A549 treated with dexamethasone at 1 μM for 4 hours (cell line): ENCODE results near the gene ZNF69. TPM values are rescaled to one million over a fixed set of nuclear protein-coding genes. Genes with fewer than 3 reads are reported as not detected.

Experiments used
- total RNA-seq: library from RNA; stranded (reverse); fragments of 200-300 nt; extraction: Qiagen RNA extraction; gene quantifications from 5 replicates; pipeline ENCODE4 v1.2.3, GENCODE V29; 2022

ZNF69 gene
- total RNA-seq: not detected in 5 replicates

DNA sequence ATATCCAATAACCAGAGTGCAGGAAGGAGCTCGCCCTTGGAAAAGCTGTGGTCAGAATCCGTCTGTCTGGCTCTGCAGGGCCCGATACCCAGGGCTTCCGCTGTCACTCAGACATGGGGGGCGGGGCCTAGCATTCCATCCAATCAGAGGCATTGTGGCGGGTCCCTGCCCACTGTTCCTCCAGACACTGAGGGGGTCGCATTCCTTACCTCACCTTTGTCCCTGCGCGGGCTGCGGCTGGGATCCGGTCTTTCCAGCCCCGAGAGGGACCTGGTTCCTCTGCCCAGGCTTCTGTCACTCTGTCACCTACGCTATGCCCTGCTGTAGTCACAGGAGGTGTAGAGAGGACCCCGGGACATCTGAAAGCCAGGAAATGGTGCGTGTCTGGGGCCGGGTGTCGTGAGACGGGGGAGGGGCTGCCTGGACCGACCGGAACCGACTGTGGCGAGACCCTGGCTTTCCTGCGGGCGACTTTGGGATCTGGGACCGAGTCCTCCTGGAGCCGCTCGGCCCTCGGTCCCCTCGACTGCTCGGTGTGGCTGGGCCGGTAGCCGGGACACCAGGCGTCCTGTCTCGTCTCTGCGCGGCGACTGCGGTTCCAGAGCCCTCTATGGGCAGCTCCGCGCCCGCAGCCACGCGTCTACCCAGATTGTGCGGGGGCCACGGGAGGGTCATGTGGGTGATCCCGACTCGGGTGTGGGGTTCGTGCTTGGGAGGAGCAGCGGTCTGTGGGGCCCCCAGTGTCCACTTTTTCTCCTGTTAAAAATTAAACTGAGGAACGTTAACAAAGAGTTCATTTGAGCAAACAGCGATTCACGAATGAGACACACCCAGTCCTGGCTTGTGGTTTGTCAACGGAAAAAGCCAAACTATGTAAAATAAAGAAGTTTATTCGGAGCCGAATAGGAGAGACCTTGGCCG lies at the start of gene ZNF69:
ZNF69 (plus strand) TSS at position 172 of the 921 bp plus-strand sequence; CDS start at position 314, 142 bp downstream.

DNA sequence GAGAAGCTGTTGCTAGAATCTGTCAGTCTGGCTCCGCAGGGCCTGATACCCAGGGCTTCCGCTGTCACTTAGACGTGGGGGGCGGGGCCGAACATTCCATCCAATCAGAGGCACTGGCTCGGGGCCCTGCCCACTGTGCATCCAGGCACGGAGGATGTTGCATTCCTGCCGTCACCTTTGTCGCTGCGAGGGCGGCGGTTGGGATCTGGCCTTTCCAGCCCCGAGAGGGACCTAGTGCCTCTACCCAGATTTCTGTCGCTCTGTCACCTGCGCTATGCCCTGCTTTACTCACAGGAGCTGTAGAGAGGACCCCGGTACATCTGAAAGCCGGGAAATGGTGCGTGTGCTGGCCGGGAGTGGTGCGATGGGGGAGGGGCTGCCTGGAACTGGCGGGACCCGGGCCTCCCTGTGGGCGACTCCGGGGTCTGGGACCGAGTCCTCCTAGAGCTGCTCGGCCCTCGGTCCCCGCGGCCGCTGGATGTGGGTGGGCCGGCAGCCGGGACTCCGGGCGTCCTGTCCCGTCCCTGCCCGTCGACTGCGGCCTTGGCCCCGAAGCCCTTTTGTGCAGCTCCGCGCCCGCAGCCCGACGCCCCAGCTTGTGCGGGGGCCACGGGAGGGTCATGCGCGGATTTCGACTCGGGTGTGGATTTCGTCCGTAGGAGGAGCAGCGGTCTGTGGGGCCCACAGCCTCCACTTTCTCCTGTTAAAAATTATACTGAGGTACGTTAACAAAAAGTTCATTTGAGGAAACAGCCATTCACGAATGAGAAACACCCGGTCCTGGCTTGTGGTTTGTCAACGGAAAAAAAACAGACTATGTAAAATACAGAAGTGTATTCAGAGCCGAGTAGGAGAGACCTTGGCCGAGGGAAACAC lies 38.8 kb upstream of the ZNF69 start, which contains the start of gene ZNF439:
ZNF439 (plus strand) TSS at position 133 of the 876 bp plus-strand sequence; CDS start at position 275, 142 bp downstream.

DNA sequence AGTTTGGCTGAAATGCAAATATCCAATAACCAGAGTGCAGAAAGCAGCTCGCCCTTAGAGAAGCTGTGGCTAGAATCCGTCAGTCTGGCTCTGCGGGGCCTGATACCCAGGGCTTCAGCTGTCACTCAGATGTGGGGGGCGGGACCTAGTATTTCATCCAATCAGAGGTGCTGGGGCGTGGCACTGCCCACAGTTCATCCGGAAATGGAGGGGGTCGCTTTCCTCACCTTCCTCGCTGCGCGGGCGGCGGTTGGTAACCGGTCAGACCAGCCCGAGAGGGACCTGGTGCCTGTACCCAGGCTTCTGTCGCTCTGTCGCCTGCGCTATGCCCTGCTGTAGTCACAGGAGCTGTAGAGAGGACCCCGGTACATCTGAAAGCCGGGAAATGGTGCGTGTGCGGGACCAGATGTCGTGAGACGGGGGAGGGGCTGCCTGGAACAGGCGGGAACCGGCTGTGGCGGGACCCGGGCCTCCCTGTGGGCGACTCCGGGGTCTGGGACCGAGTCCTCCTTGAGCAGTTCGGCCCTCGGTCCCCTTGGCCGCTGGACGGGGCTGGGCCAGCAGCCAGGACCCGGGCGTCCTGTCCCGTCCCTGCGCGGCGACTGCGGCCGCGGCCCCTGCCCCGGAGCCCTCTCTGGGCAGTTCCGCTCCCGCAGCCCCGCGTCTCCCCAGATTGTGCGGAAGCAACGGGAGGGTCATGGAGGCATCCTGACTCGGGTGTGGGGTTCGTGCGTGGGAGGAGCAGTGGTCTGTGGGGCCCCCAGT lies 37.5 kb downstream of the ZNF69 start, which contains the start of gene ZNF700:
ZNF700 (plus strand) TSS at position 222 of the 765 bp plus-strand sequence; CDS start at position 326, 104 bp downstream.

Other genes with a start within 250 kb of the ZNF69 start
- 2.1 to 3.2 TPM (median 2.4 TPM) in 5 replicates for gene ZNF823, start 148.8 kb upstream of the ZNF69 start, total RNA-seq
- 0.01 TPM in 1 of 5 replicates, not detected in the others for gene ZNF441, start 120.8 kb upstream of the ZNF69 start, total RNA-seq
- not detected in 5 replicates for gene ZNF491, start 89.3 kb upstream of the ZNF69 start, total RNA-seq
- gene ZNF440, start 73.5 kb upstream of the ZNF69 start, total RNA-seq: 0.02 to 0.07 TPM (median 0.05 TPM) in 5 replicates
- gene ZNF439, start 39.1 kb upstream of the ZNF69 start, total RNA-seq: not detected in 5 replicates
- gene ZNF700, start 37.3 kb downstream of the ZNF69 start, total RNA-seq: 0.16 to 0.27 TPM (median 0.23 TPM) in 5 replicates
- not detected in 5 replicates for gene ZNF763, start 77.3 kb downstream of the ZNF69 start, total RNA-seq
- gene ZNF433, start 147.9 kb downstream of the ZNF69 start, total RNA-seq: not detected in 5 replicates
- gene ZNF878, start 165.2 kb downstream of the ZNF69 start, total RNA-seq: not detected in 5 replicates
- gene ZNF844, start 176.9 kb downstream of the ZNF69 start, total RNA-seq: 0.01 TPM in 1 of 5 replicates, not detected in the others